A673 (cell line): Measurements from ENCODE around the gene TOP2B.

Source experiments
- CTCF ChIP-seq: fragments of 300-800, 200-600 bp; sonication (generic); conservative IDR thresholded peaks from 2 replicates; pipeline ENCODE4 v1.5.1; 2017; ENCODE audit warnings: low read depth, mild to moderate bottlenecking, antibody characterized with exemption, low read length, moderate library complexity, mixed read lengths
- EZH2 ChIP-seq: fragments of 200-600 bp; sonication (generic); IDR thresholded peaks from 2 replicates; pipeline ENCODE4 v1.6.1; 2017; ENCODE audit warnings: borderline replicate concordance, low read depth, mild to moderate bottlenecking, mixed read lengths, antibody characterized with exemption, low read length; ENCODE audit not compliant: poor library complexity, severe bottlenecking

GRCh38 chr3:25658836-25659235 is 5.9 kb downstream of the TOP2B start:
- TF ChIP-seq CTCF: no peak
- TF ChIP-seq EZH2: no peak
